ENCODE measurements around the gene HM13. TPM values are rescaled to one million over a fixed set of nuclear protein-coding genes. Genes with fewer than 3 reads are reported as not detected.

The HM13 gene
- total and polyA plus RNA-seq, 2 donors (not counting 1 experiment from before 2014, with no cell fraction given), result 73.2 to 85.1 TPM

DNA sequence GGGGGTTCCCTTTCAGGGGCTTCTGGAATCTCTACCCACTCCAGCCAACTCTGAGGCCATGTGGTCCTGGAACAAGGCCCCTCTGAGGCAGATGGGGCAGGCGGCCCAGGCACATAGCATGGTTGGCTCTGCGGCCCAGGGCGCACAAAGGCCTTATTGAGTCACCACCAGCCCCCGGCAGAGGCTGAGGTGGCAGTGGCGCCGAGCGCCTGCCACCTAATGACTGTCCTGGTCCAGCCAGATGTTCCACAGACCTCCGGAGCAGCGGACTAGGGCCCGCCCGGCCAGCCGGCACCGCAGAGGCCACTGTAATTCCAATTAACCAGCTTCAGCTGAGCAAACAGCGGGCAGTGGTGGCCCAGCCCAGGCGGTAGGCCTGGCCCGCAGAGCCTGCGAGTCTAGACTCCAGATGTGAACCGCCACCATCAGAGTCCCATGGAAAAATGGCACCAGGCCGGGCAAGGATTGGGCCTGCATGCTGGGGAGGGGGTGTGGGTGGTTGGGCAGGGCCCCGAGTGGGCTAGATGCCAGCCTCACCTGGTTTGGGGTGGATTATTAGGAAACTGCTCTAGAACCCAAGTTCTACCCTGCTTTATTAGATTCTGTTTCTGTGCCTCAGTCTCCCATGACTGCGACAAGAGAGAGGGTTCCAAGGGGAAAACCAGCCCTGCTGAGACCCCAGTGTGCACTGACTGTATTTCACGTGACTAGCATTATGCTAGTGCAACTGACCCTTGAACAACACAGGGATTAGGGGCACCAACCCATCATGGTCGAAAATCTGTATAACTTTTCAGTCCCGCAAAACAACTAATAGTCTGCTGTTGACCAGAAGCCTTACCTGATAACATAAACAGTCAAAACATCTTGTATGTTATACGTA, 56.7 kb downstream of the HM13 start:
- CTCF ChIA-PET, result interaction anchor here (1.5 to 11.5 kb wide), 8 partner anchors 9 to 50 kb away, joined by 4 to 327 read pairs (median 32); partner anchors contain the start of gene ID1
- peaks cover 28% of the 10 kb centered on the region for H3K4me1 Mint-ChIP-seq
- Histone ChIP-seq H3K27ac (ENCODE audit: low read length in 2 of 2) (no peak overlapping the region), H3K9me3 (ENCODE audit: control extremely low read depth in 1 of 3, control insufficient read depth in 2 of 3, insufficient read depth in 1 of 3, low read length in 2 of 3) (no peaks in the 10 kb centered on the region), H3K4me1 (ENCODE audit: control insufficient read depth in 2 of 2, insufficient read depth in 2 of 2, low read length in 2 of 2) (peaks cover 10 to 28% of the 10 kb centered on the region in 2 donors), H3K4me3 (ENCODE audit: control extremely low read depth in 1 of 5, extremely low read depth in 1 of 5, insufficient read depth in 1 of 5, low read depth in 2 of 5, low read length in 4 of 5) (no peak overlapping the region), H3K27me3 (replicated peaks in 1 of 4; ENCODE audit: control extremely low read depth in 1 of 4, control insufficient read depth in 3 of 4, insufficient read depth in 4 of 4, low read length in 3 of 4) (no peaks in the 10 kb centered on the region), H3K79me2 (ENCODE audit: control insufficient read depth, insufficient read depth, low read length) (no peaks in the 10 kb centered on the region), H3K9ac (ENCODE audit: low read length) (no peak overlapping the region), H3K36me3 (replicated peaks in 1 of 2; ENCODE audit: control extremely low read depth in 1 of 2, control insufficient read depth in 1 of 2, extremely low read depth in 1 of 2, insufficient read depth in 2 of 2, low read length in 1 of 2) (peaks cover 1 to 8% of the 10 kb centered on the region in 2 experiments), H3K4me2 (replicated peaks; ENCODE audit: low read depth, low read length, poor library complexity, severe bottlenecking) (no peak overlapping the region), H2AFZ (ENCODE audit: insufficient read depth, low read depth, low read length, poor library complexity, severe bottlenecking) (no peak overlapping the region), H4K20me1 (ENCODE audit: control insufficient read depth, insufficient read depth, low read length, poor library complexity, severe bottlenecking) (no peaks in the 10 kb centered on the region)
- DNase-seq, result no peak
- POLR2A ChIA-PET, result interaction anchor here (1.2 to 2.0 kb wide), 2 partner anchors 34 to 35 kb away, joined by 3 to 11 read pairs; partner anchors contain the start of gene ID1
- H3K27me3 Mint-ChIP-seq, result no peaks in the 10 kb centered on the region
- intact Hi-C loops (cut with micrococcal nuclease), result no loop called here
- H3K9me3 Mint-ChIP-seq (ENCODE audit: insufficient read depth), result no peaks in the 10 kb centered on the region
- no peak for ATAC-seq (ENCODE audit: low read depth)
- H3K4me3 Mint-ChIP-seq, result peak overlapping the region; percentile 18
- TF ChIP-seq CTCF (IDR thresholded peaks at IDR 0.05) (no peak), EZH2 (IDR thresholded peaks at IDR 0.05; ENCODE audit: borderline replicate concordance, insufficient read depth, low read depth, low read length, poor library complexity, severe bottlenecking) (no peak)
- 98% methylated on average over 23 of the region's 25 CpGs for WGBS (ENCODE audit: insufficient coverage)
- H3K27ac Mint-ChIP-seq, result peak overlapping the region; percentile 37
